NB4 (cell line): ENCODE data around the gene PDK1.

Experiments used
- DNase-seq: peaks from one replicate; pipeline ENCODE4 v3.0.0; 2010; ENCODE audit warnings: low read depth
- H3K4me3 ChIP-seq: one replicate; pipeline ENCODE4 v1.5.1; 2011; ENCODE audit warnings: mild to moderate bottlenecking, low read depth, low read length, moderate library complexity
- CTCF ChIP-seq: IDR thresholded peaks from one replicate; pipeline ENCODE4 v1.5.1; 2012; ENCODE audit warnings: low read depth, low read length
- MAX ChIP-seq: IDR thresholded peaks from 2 replicates; pipeline ENCODE4 v1.6.1; 2011; ENCODE audit warnings: low read depth, low read length
- MYC ChIP-seq: IDR thresholded peaks from 2 replicates; pipeline ENCODE4 v1.6.1; 2011; ENCODE audit warnings: low read depth, low read length
- POLR2A ChIP-seq: IDR thresholded peaks from 2 replicates; pipeline ENCODE4 v1.6.1; 2011; ENCODE audit warnings: mild to moderate bottlenecking; ENCODE audit not compliant: insufficient read length; ENCODE audit errors: extremely low read depth

The PDK1 gene

GRCh38 chr2:172607379-172607928 lies 51.6 kb downstream of the PDK1 start:
- peak; percentile 6 for DNase-seq
- TF ChIP-seq MYC (no peak), POLR2A (no peak), CTCF (no peak), MAX (no peak)

GRCh38 chr2:172609488-172609887 lies 53.6 kb downstream of the PDK1 start:
- DNase-seq: no peak
- no peak for TF ChIP-seq POLR2A
- TF ChIP-seq MYC: no peak
- no peak for TF ChIP-seq MAX
- TF ChIP-seq CTCF: no peak
- no peak overlapping the region for H3K4me3 ChIP-seq

More at GRCh38 chr2:172607379-172607928, 51.6 kb downstream of the PDK1 start:
- H3K4me3 ChIP-seq: no peak overlapping the region

- no peak for TF ChIP-seq MAX
- no peak for TF ChIP-seq MYC
- no peak for TF ChIP-seq POLR2A
- TF ChIP-seq CTCF: no peak
Measured at GRCh38 chr2:172612051-172612450, 56.2 kb downstream of the PDK1 start.

GRCh38 chr2:172613040-172613439 lies 57.1 kb downstream of the PDK1 start:
- no peak overlapping the region for H3K4me3 ChIP-seq
- DNase-seq: no peak
- no peak for TF ChIP-seq POLR2A
- TF ChIP-seq MAX: no peak
- TF ChIP-seq CTCF: no peak
- no peak for TF ChIP-seq MYC

More at GRCh38 chr2:172612051-172612450, 56.2 kb downstream of the PDK1 start:
- no peak for DNase-seq
- no peak overlapping the region for H3K4me3 ChIP-seq

GRCh38 chr2:172613615-172614231 lies 57.8 kb downstream of the PDK1 start:
- no peak overlapping the region for H3K4me3 ChIP-seq
- TF ChIP-seq POLR2A: no peak
- no peak for TF ChIP-seq MYC
- no peak for TF ChIP-seq CTCF
- TF ChIP-seq MAX: no peak
- no peak for DNase-seq

- no peak overlapping the region for H3K4me3 ChIP-seq
- no peak for DNase-seq
- TF ChIP-seq POLR2A (no peak), MAX (no peak), MYC (no peak), CTCF (no peak)
Measured at GRCh38 chr2:172614932-172615331, 59.0 kb downstream of the PDK1 start.
